H1 (cell line): ENCODE data around the gene PITPNM1. TPM values are rescaled to one million over a fixed set of nuclear protein-coding genes. Genes with fewer than 3 reads are reported as not detected.
A peak's percentile ranks its signal among the peaks of the same experiment; 100 is the strongest.

Experiments
- CTCF ChIA-PET: fragments of 300-600 bp; sonication (Branson Sonifier 250); formaldehyde crosslinking; loops from one replicate; lab custom pipeline; 2021; ENCODE audit not compliant: partially characterized antibody; lab: Charles Lee
- POLR2A ChIA-PET: fragments of 300-600 bp; sonication (Branson Sonifier 250); formaldehyde crosslinking; loops from one replicate; lab custom pipeline; 2021; ENCODE audit warnings: inconsistent platforms; ENCODE audit not compliant: partially characterized antibody; lab: Charles Lee
- DNase-seq, 2 experiments: peaks; one replicate each; pipeline versions ENCODE4 v3.0.0 to v3.0.0-alpha.2; 2010 to 2022; ENCODE audit warnings: low spot score in 2 of 2, low read depth in 1 of 2, mixed read lengths in 1 of 2
- FAIRE-seq: peaks from 2 replicates; lab custom pipeline; 2011; peaks lifted over from hg19 to GRCh38; lab: Jason Lieb, UNC
- H2AFZ ChIP-seq: 2 replicates; pipeline ENCODE4 v1.8.1; 2012; ENCODE audit warnings: low read length, inconsistent platforms
- H2AK5ac ChIP-seq: 2 replicates; pipeline ENCODE4 v1.6.1; 2013; ENCODE audit warnings: low read depth, low read length
- H2BK120ac ChIP-seq: replicated peaks from 2 replicates; pipeline ENCODE3; 2013; ENCODE audit warnings: low read depth, low read length, inconsistent platforms
- H2BK12ac ChIP-seq: 2 replicates; pipeline ENCODE4 v1.6.1; 2013; ENCODE audit warnings: low read depth, low read length
- H2BK15ac ChIP-seq: 2 replicates; pipeline ENCODE4 v1.6.1; 2013; ENCODE audit warnings: low read length
- H2BK20ac ChIP-seq: 2 replicates; pipeline ENCODE4 v1.6.1; 2013; ENCODE audit warnings: low read length
- H2BK5ac ChIP-seq: 2 replicates; pipeline ENCODE4 v1.6.1; 2013; ENCODE audit warnings: low read depth, low read length
- H3K14ac ChIP-seq: 2 replicates; pipeline ENCODE4 v1.6.1; 2013; ENCODE audit warnings: inconsistent platforms; ENCODE audit not compliant: insufficient read length
- H3K18ac ChIP-seq: 2 replicates; pipeline ENCODE4 v1.6.1; 2013; ENCODE audit warnings: low read length; ENCODE audit errors: extremely low read depth
- H3K23ac ChIP-seq: 2 replicates; pipeline ENCODE4 v1.6.1; 2013; ENCODE audit warnings: inconsistent platforms; ENCODE audit not compliant: insufficient read length
- H3K23me2 ChIP-seq: 2 replicates; pipeline ENCODE4 v1.6.1; 2013; ENCODE audit warnings: low read depth, low read length
- H3K27ac ChIP-seq: 2 replicates; pipeline ENCODE4 v1.6.1; 2011; ENCODE audit warnings: low read depth, low read length, inconsistent platforms
- H3K27me3 ChIP-seq, 4 experiments: replicated peaks in 1 of 4; 1 replicate in 1 of 4; 2 replicates in 3 of 4; pipeline versions ENCODE4 v1.6.1 to v1.8.1; 2011 to 2013; ENCODE audit warnings: low read length in 3 of 4, mild to moderate bottlenecking in 3 of 4, inconsistent platforms in 2 of 4, mixed read lengths in 2 of 4, moderate library complexity in 1 of 4; ENCODE audit not compliant: control insufficient read depth in 3 of 4, insufficient read depth in 3 of 4; ENCODE audit errors: extremely low read depth in 1 of 4
- H3K36me3 ChIP-seq, 4 experiments: 2 replicates each; pipeline versions ENCODE4 v1.6.1 to v1.8.1; 2011 to 2013; ENCODE audit warnings: mild to moderate bottlenecking in 4 of 4, low read length in 3 of 4, moderate library complexity in 2 of 4, control low read depth in 1 of 4, inconsistent platforms in 1 of 4; ENCODE audit not compliant: insufficient read depth in 4 of 4, control insufficient read depth in 2 of 4
- H3K4ac ChIP-seq: replicated peaks from 2 replicates; pipeline ENCODE3; 2013; ENCODE audit warnings: low read length, low read depth, mixed read lengths, inconsistent platforms; ENCODE audit not compliant: insufficient read length
- H3K4me1 ChIP-seq, 4 experiments: replicated peaks in 1 of 4; 1 replicate in 1 of 4; 2 replicates in 3 of 4; pipeline versions ENCODE4 v1.6.1 to v1.8.1; 2011 to 2013; ENCODE audit warnings: low read length in 3 of 4, inconsistent platforms in 2 of 4, mixed read lengths in 1 of 4; ENCODE audit not compliant: insufficient read depth in 4 of 4, control insufficient read depth in 3 of 4
- H3K4me2 ChIP-seq, 2 experiments: 2 replicates each; pipeline versions ENCODE4 v1.6.1 to v1.8.1; 2011 to 2013; ENCODE audit warnings: low read depth in 2 of 2, low read length in 2 of 2, control low read depth in 1 of 2, inconsistent platforms in 1 of 2, mild to moderate bottlenecking in 1 of 2; ENCODE audit not compliant: insufficient read depth in 1 of 2
- H3K4me3 ChIP-seq, 4 experiments: fragments of 200-600, 300-600 bp in 1 of 4; sonication (generic), shearing (Covaris generic), sonication (Bioruptor Twin) in 1 of 4; 2 replicates each; pipeline versions ENCODE4 v1.5.1 to v1.8.1; 2011 to 2016; ENCODE audit warnings: low read length in 4 of 4, low read depth in 3 of 4, control low read depth in 2 of 4, inconsistent platforms in 2 of 4, mild to moderate bottlenecking in 2 of 4, mixed read lengths in 1 of 4, moderate library complexity in 1 of 4; ENCODE audit not compliant: insufficient read depth in 2 of 4; ENCODE audit errors: extremely low read depth in 1 of 4
- H3K56ac ChIP-seq: replicated peaks from 2 replicates; pipeline ENCODE3; 2013; ENCODE audit warnings: low read depth, mild to moderate bottlenecking, mixed read lengths, low read length, inconsistent platforms; ENCODE audit not compliant: insufficient read length
- H3K79me1 ChIP-seq: 2 replicates; pipeline ENCODE4 v1.6.1; 2013; ENCODE audit warnings: low read depth, low read length, control low read depth
- H3K79me2 ChIP-seq, 2 experiments: 2 replicates each; pipeline versions ENCODE4 v1.6.1 to v1.8.1; 2012 to 2013; ENCODE audit warnings: low read length in 2 of 2, mild to moderate bottlenecking in 2 of 2, inconsistent platforms in 1 of 2; ENCODE audit not compliant: insufficient read depth in 2 of 2, control insufficient read depth in 1 of 2
- H3K9ac ChIP-seq, 4 experiments: replicated peaks in 1 of 4; 1 replicate in 1 of 4; 2 replicates in 3 of 4; pipeline versions ENCODE4 v1.6.1 to v1.8.1; 2011 to 2013; ENCODE audit warnings: low read depth in 3 of 4, low read length in 3 of 4, control low read depth in 2 of 4, mild to moderate bottlenecking in 2 of 4, moderate library complexity in 2 of 4, inconsistent platforms in 1 of 4; ENCODE audit errors: extremely low read depth in 1 of 4
- H3K9me3 ChIP-seq, 2 experiments: 2 replicates each; pipeline versions ENCODE4 v1.6.1 to v1.8.1; 2012 to 2013; ENCODE audit warnings: mild to moderate bottlenecking in 2 of 2, moderate library complexity in 2 of 2, control low read depth in 1 of 2, inconsistent platforms in 1 of 2, low read depth in 1 of 2, low read length in 1 of 2, mixed read lengths in 1 of 2; ENCODE audit not compliant: insufficient read depth in 2 of 2
- H4K20me1 ChIP-seq, 2 experiments: replicated peaks in 1 of 2; 2 replicates each; pipeline versions ENCODE3 to v1.8.1; 2011 to 2013; ENCODE audit warnings: inconsistent platforms in 2 of 2, low read length in 2 of 2, mild to moderate bottlenecking in 1 of 2; ENCODE audit not compliant: insufficient read depth in 2 of 2, control insufficient read depth in 1 of 2
- H4K5ac ChIP-seq: 2 replicates; pipeline ENCODE4 v1.6.1; 2013; ENCODE audit warnings: low read length, low read depth, mixed read lengths, inconsistent platforms; ENCODE audit not compliant: insufficient read length
- H4K8ac ChIP-seq: 2 replicates; pipeline ENCODE4 v1.8.0; 2013; ENCODE audit warnings: mild to moderate bottlenecking, moderate library complexity, low read length, inconsistent platforms; ENCODE audit not compliant: insufficient read depth; ENCODE audit errors: extremely low read depth
- H4K91ac ChIP-seq: replicated peaks from 2 replicates; pipeline ENCODE3; 2013; ENCODE audit warnings: low read length, mixed read lengths, inconsistent platforms; ENCODE audit not compliant: insufficient read length
- CBX5 ChIP-seq: fragments of 300-800, 300-1000 bp; sonication (generic); IDR thresholded peaks from 2 replicates; pipeline ENCODE4 v1.7.1; 2016; ENCODE audit warnings: antibody characterized with exemption, low read length, low read depth
- MAX ChIP-seq: IDR thresholded peaks from 2 replicates; pipeline ENCODE4 v1.6.1; 2012; ENCODE audit warnings: inconsistent platforms
- WGBS, 2 experiments: shearing (Covaris generic) in 1 of 2; methylation state at CpG; one replicate each; pipeline versions ENCODE4 v1.1.6 to v1.1.7; 2013 to 2015; ENCODE audit warnings: low lambda C conversion rate in 2 of 2, mixed read lengths in 2 of 2, inconsistent platforms in 1 of 2, low coverage in 1 of 2, missing lambda C conversion rate in 1 of 2; ENCODE audit not compliant: insufficient replicate concordance in 2 of 2, insufficient coverage in 1 of 2, insufficient read length in 1 of 2; ENCODE audit errors: extremely low coverage in 1 of 2, missing lambda C conversion rate in 1 of 2; 5-methylcytosine and 5-hydroxymethylcytosine counted together
- polyA plus RNA-seq, 7 experiments: library from polyadenylated mRNA; depleted of rRNA in 3 of 7; stranded (reverse) in 5 of 7; unstranded in 2 of 7; fragments of >200 nt in 5 of 7; fragments of 200-250 nt in 2 of 7; gene quantifications; 1 replicate in 5 of 7; 2 replicates in 1 of 7; 4 replicates in 1 of 7; pipeline versions ENCODE4 v1.2.1 to v1.2.3, GENCODE V29; 2011 to 2013; ENCODE audit warnings: missing spikeins in 2 of 7, mixed read lengths in 2 of 7
- total RNA-seq: library from RNA; stranded (reverse); fragmentation: NEBNext Ultra II Directional; extraction: Animal tissue kit (Norgen Biotek cat#: 25700); gene quantifications from 2 replicates; pipeline ENCODE4 v1.2.1, GENCODE V29; 2021

The PITPNM1 gene
- total and polyA plus RNA-seq, 2 of the 8 experiments (the other 6 are each of a cell fraction or from before 2014, with no cell fraction given) = 27.2 to 52.7 TPM

- H2BK5ac ChIP-seq = no peak within 1 kb of the TSS
- H3K23ac ChIP-seq = no peak within 1 kb of the TSS
- ChIA-PET CTCF (interaction anchor here (1.0 to 2.7 kb wide), 3 partner anchors 17 to 73 kb away, joined by 3 to 10 read pairs (median 3); partner anchors contain the start of gene PTPRCAP), POLR2A (interaction anchor here (0.6 to 4.3 kb wide), 8 partner anchors 10 to 137 kb away, joined by 3 to 27 read pairs (median 4); partner anchors contain the start of genes PTPRCAP and RAD9A)
- H4K8ac ChIP-seq = peak within 1 kb of the TSS; percentile 79
- no peak within 1 kb of the TSS for H3K56ac ChIP-seq
- H2AK5ac ChIP-seq = no peak within 1 kb of the TSS
- H3K36me3 ChIP-seq = no peaks in the 10 kb centered on the region
- H3K4me3 ChIP-seq = no peak within 1 kb of the TSS
- H3K4ac ChIP-seq = no peak within 1 kb of the TSS
- no peak within 1 kb of the TSS for H2AFZ ChIP-seq
- H3K27ac ChIP-seq = no peak within 1 kb of the TSS
- no peak within 1 kb of the TSS for H2BK20ac ChIP-seq
- H4K91ac ChIP-seq = no peak within 1 kb of the TSS
- no peaks in the 10 kb centered on the region for H4K20me1 ChIP-seq
- no peak within 1 kb of the TSS for H2BK15ac ChIP-seq
- no peaks in the 10 kb centered on the region for H3K27me3 ChIP-seq
- H3K14ac ChIP-seq = no peak within 1 kb of the TSS
- no peak within 1 kb of the TSS for H3K9ac ChIP-seq
- no peak within 1 kb of the TSS for H2BK120ac ChIP-seq
- no peaks in the 10 kb centered on the region for H3K9me3 ChIP-seq
- H3K18ac ChIP-seq = no peak within 1 kb of the TSS
- no peak within 1 kb of the TSS for H3K4me2 ChIP-seq
- H3K79me2 ChIP-seq = no peaks in the 10 kb centered on the region
- no peak for FAIRE-seq
- no peaks in the 10 kb centered on the region for H3K79me1 ChIP-seq
- no peaks in the 10 kb centered on the region for H3K23me2 ChIP-seq
- no peak within 1 kb of the TSS for H4K5ac ChIP-seq
- TF ChIP-seq MAX = no peak
- no peak for TF ChIP-seq CBX5
- no peak within 1 kb of the TSS for H2BK12ac ChIP-seq
- DNase-seq = no peak
- no peaks in the 10 kb centered on the region for H3K4me1 ChIP-seq
- 90% methylated on average over 3 of the region's 3 CpGs; no CpG with 5 or more reads in 1 of the 2 experiments for WGBS, 2 experiments
These were observed 50.1 kb downstream of the PITPNM1 start, which contains the start of gene CABP4 for GRCh38 chr11:67455054-67455453. CABP4 (plus strand) TSS chr11:67455354; CDS start chr11:67455424, 70 bp downstream.
